ENCODE measurements around the gene FBXL16. TPM values are rescaled to one million over a fixed set of nuclear protein-coding genes. Genes with fewer than 3 reads are reported as not detected.

Gene FBXL16
- total and polyA plus RNA-seq, 2 of the 13 experiments (the other 11 are each of a cell fraction or from before 2014, with no cell fraction given) = 0.22 to 2.0 TPM

GRCh38 chr16:740764-741505, 35.3 kb upstream of the FBXL16 start, which contains the start of gene CIAO3 (continued):
- no peak for TF ChIP-seq AHDC1 (CRISPR knock-in tag; IDR thresholded peaks at IDR 0.05; ENCODE audit: borderline replicate concordance)
- TF ChIP-seq ZNF672 (CRISPR knock-in tag; IDR thresholded peaks at IDR 0.05) = peak; percentile 66; the same call in 1 of the 2 replicates
- TF ChIP-seq EEA1 (CRISPR knock-in tag; IDR thresholded peaks at IDR 0.05; ENCODE audit: borderline replicate concordance) = peak; percentile 43; the same call in 1 of the 2 replicates
- no peak for TF ChIP-seq ZNF367 (CRISPR knock-in tag; IDR thresholded peaks at IDR 0.05; ENCODE audit: borderline replicate concordance)
- no peak; the same call in 1 of the 2 replicates for TF ChIP-seq ZNF264 (CRISPR knock-in tag; IDR thresholded peaks at IDR 0.05)
- TF ChIP-seq JARID2 (CRISPR knock-in tag; IDR thresholded peaks at IDR 0.05; ENCODE audit: insufficient replicate concordance) = peak; percentile 28
- peak; percentile 87 for TF ChIP-seq ZC3H13 (CRISPR knock-in tag; IDR thresholded peaks at IDR 0.05)
- TF ChIP-seq ZNF878 (CRISPR knock-in tag; IDR thresholded peaks at IDR 0.05) = no peak
- TF ChIP-seq ZNF276 (CRISPR knock-in tag; IDR thresholded peaks at IDR 0.05; ENCODE audit: low read depth) = no peak
- TF ChIP-seq ZNF232 (CRISPR knock-in tag; IDR thresholded peaks at IDR 0.05; ENCODE audit: borderline replicate concordance) = peak; percentile 70; the same call in 1 of the 2 replicates
- peak; percentile 61; the same call in 1 of the 2 replicates for TF ChIP-seq HMGXB3 (CRISPR knock-in tag; IDR thresholded peaks at IDR 0.05; ENCODE audit: borderline replicate concordance)
- TF ChIP-seq GPN1 (CRISPR knock-in tag; IDR thresholded peaks at IDR 0.05; ENCODE audit: borderline replicate concordance) = no peak
- TF ChIP-seq ZBTB7A (CRISPR knock-in tag; IDR thresholded peaks at IDR 0.05) = 0 out of 2 replicates have a peak, but pooled peaks have one; percentile 74
- peak; percentile 83 for TF ChIP-seq MYC (CRISPR knock-in tag; IDR thresholded peaks at IDR 0.05; ENCODE audit: borderline replicate concordance)
